Prostate gland (tissue), 2 donors: ENCODE results near the gene POLR1A. TPM values are rescaled to one million over a fixed set of nuclear protein-coding genes. Genes with fewer than 3 reads are reported as not detected.

Experiments used
- DNase-seq: peaks from one replicate; pipeline ENCODE4 v3.0.0-alpha.2; 2019; ENCODE audit warnings: low spot score
- H3K27ac ChIP-seq, 2 donors: fragments of 200-600 bp; sonication (generic); 2 replicates each; pipeline ENCODE4 v1.5.1; 2017 to 2019
- H3K27me3 ChIP-seq: fragments of 200-600 bp; sonication (generic); replicated peaks from 2 replicates; pipeline ENCODE4 v1.5.1; 2019; ENCODE audit not compliant: insufficient read depth
- H3K36me3 ChIP-seq, 2 donors: fragments of 200-600 bp; sonication (generic); 1 replicate in 1 of 2; 2 replicates in 1 of 2; pipeline versions ENCODE4 v1.5.1 to v1.8.1; 2017 to 2019
- H3K4me1 ChIP-seq: fragments of 200-600 bp; sonication (generic); replicated peaks from 2 replicates; pipeline ENCODE4 v1.5.1; 2019
- H3K4me3 ChIP-seq, 2 donors: fragments of 200-600 bp; sonication (generic); 2 replicates each; pipeline ENCODE4 v1.5.1; 2017 to 2019
- H3K9me3 ChIP-seq: fragments of 200-600 bp; sonication (generic); 2 replicates; pipeline ENCODE4 v1.5.1; 2017
- POLR2A ChIP-seq: fragments of 450-650 bp; IDR thresholded peaks from one replicate; pipeline ENCODE4 v1.6.1; 2016; ENCODE audit warnings: antibody characterized with exemption, mild to moderate bottlenecking
- POLR2AphosphoS5 ChIP-seq: sonication (generic); formaldehyde crosslinking; IDR thresholded peaks from one replicate; pipeline ENCODE4 v1.6.1; 2017; ENCODE audit warnings: antibody characterized with exemption
- WGBS: methylation state at CpG from one replicate; pipeline ENCODE4 v1.1.5; 2018; 5-methylcytosine and 5-hydroxymethylcytosine counted together
- intact Hi-C: fragments of 100-400 bp; cut with DNase I; formaldehyde crosslinking; loops from one replicate; pipeline ENCODE4 v1.14.2; 2022
- total RNA-seq, 2 donors: library from RNA; depleted of rRNA; stranded (reverse); fragments of >200 nt; gene quantifications; one replicate each; pipeline ENCODE4 v1.1.0, GENCODE V29; 2016
- TF ChIP-seq, protein P1 (sequence below), 4 experiments: fragments of 200-600 bp in 2 of 4; fragments of 450-650 bp in 2 of 4; sonication (generic) in 2 of 4; IDR thresholded peaks; 1 replicate in 3 of 4; 2 replicates in 1 of 4; pipeline ENCODE4 v1.5.1; 2016 to 2019; ENCODE audit warnings: antibody characterized with exemption in 4 of 4, mild to moderate bottlenecking in 2 of 4, moderate library complexity in 2 of 4

POLR1A gene
- total RNA-seq, 2 donors from 2014 or later = 13.0 to 27.4 TPM

DNA sequence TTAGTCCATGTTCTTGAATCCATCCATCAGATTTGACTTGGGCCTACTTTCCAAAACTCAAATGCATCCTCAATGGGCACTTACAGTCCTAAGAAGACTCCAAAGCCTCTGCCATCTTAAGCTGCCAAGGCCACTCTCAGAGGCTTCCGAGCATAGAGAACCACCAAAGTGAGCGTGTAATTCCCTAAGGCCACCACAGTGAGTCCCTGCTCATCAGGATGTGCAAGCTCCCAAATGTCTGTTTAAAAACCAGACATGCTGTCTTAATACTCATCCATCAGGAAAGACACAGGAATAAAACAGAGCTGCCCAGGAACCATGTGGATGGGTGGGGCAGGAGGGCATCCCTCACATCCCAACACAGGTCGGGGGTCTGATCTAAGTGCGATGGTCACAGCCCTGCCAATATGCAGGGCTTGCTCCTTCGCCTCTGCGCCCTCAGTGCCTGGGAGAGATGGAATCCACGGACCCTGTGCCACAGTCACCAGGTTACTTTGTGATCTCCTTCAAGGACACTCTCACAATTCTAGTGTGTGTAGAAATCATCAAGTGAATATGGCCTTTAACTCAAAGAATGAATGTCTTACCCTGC, 80.4 kb downstream of the POLR1A start:
- TF ChIP-seq POLR2AphosphoS5 (no peak), POLR2A (no peak)
- TF ChIP-seq, protein P1, sequence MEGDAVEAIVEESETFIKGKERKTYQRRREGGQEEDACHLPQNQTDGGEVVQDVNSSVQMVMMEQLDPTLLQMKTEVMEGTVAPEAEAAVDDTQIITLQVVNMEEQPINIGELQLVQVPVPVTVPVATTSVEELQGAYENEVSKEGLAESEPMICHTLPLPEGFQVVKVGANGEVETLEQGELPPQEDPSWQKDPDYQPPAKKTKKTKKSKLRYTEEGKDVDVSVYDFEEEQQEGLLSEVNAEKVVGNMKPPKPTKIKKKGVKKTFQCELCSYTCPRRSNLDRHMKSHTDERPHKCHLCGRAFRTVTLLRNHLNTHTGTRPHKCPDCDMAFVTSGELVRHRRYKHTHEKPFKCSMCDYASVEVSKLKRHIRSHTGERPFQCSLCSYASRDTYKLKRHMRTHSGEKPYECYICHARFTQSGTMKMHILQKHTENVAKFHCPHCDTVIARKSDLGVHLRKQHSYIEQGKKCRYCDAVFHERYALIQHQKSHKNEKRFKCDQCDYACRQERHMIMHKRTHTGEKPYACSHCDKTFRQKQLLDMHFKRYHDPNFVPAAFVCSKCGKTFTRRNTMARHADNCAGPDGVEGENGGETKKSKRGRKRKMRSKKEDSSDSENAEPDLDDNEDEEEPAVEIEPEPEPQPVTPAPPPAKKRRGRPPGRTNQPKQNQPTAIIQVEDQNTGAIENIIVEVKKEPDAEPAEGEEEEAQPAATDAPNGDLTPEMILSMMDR (IDR thresholded peaks at IDR 0.05) = peak in 1 of 4 experiments; percentile 4
- Histone ChIP-seq H3K4me1 (no peaks in the 10 kb centered on the region), H3K9me3 (no peaks in the 10 kb centered on the region), H3K36me3 (peaks cover 6 to 7% of the 10 kb centered on the region in 2 donors), H3K4me3 (no peak overlapping the region), H3K27ac (no peak overlapping the region), H3K27me3 (no peaks in the 10 kb centered on the region)
- no peak for DNase-seq
- 92% methylated on average over 7 of the region's 7 CpGs for WGBS
- intact Hi-C loops = no loop called here

DNA sequence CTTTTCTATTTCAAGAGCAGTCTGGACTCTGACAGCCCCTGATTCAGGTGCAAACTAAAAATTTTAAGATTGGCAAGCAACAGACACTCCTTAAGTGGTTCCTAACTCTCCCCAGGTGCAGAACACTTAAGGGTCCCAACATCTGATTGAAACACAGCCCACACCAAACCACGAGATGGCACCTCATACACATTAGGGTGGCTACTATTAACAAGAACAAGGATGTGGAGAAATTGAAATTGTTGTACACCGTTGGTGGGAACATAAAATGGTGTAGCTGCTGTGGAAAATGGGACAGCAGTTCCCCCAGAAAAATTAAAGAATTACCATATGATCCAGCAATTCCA, 82.3 kb downstream of the POLR1A start:
- H3K27ac ChIP-seq = no peak overlapping the region
- 92% methylated on average over 2 of the region's 2 CpGs for WGBS
- TF ChIP-seq POLR2A = no peak
- TF ChIP-seq POLR2AphosphoS5 = no peak
- TF ChIP-seq, protein P1 (IDR thresholded peaks at IDR 0.05) = no peak
- H3K36me3 ChIP-seq = peaks cover 0 to 7% of the 10 kb centered on the region in 2 donors
- intact Hi-C loops = no loop called here
- DNase-seq = no peak
- no peaks in the 10 kb centered on the region for H3K4me1 ChIP-seq
- H3K4me3 ChIP-seq = no peak overlapping the region
- H3K9me3 ChIP-seq = no peaks in the 10 kb centered on the region
- no peaks in the 10 kb centered on the region for H3K27me3 ChIP-seq

- no peaks in the 10 kb centered on the region for H3K27me3 ChIP-seq
- WGBS = 92% methylated on average over 13 of the region's 13 CpGs
- no peak overlapping the region for H3K4me3 ChIP-seq
- no peak for DNase-seq
- no peaks in the 10 kb centered on the region for H3K9me3 ChIP-seq
- intact Hi-C loops = no loop called here
- peaks cover 0 to 7% of the 10 kb centered on the region in 2 donors for H3K36me3 ChIP-seq
- H3K27ac ChIP-seq = no peak overlapping the region
- TF ChIP-seq POLR2A = no peak
- no peak for TF ChIP-seq POLR2AphosphoS5
- TF ChIP-seq, protein P1 (IDR thresholded peaks at IDR 0.05) = no peak
- H3K4me1 ChIP-seq = no peaks in the 10 kb centered on the region
Observed at GRCh38 chr2:86022661-86023365, 82.9 kb downstream of the POLR1A start.

GRCh38 chr2:86021396-86022378, 84.0 kb downstream of the POLR1A start:
- WGBS = 88% methylated on average over 12 of the region's 12 CpGs
- intact Hi-C loops = no loop called here
- TF ChIP-seq POLR2AphosphoS5 = no peak
- TF ChIP-seq, protein P1 (IDR thresholded peaks at IDR 0.05) = no peak
- no peak for TF ChIP-seq POLR2A
- H3K4me1 ChIP-seq = no peaks in the 10 kb centered on the region
- no peaks in the 10 kb centered on the region for H3K27me3 ChIP-seq
- H3K9me3 ChIP-seq = no peaks in the 10 kb centered on the region
- no peaks in the 10 kb centered on the region for H3K36me3 ChIP-seq
- DNase-seq = no peak
- H3K4me3 ChIP-seq = no peak overlapping the region
- H3K27ac ChIP-seq = no peak overlapping the region
